ENCODE results near the gene KLHL29. TPM values are rescaled to one million over a fixed set of nuclear protein-coding genes. Genes with fewer than 3 reads are reported as not detected.

The KLHL29 gene
- total and polyA plus RNA-seq, 2 experiments from 2014 or later = 1.5 to 6.5 TPM

DNA sequence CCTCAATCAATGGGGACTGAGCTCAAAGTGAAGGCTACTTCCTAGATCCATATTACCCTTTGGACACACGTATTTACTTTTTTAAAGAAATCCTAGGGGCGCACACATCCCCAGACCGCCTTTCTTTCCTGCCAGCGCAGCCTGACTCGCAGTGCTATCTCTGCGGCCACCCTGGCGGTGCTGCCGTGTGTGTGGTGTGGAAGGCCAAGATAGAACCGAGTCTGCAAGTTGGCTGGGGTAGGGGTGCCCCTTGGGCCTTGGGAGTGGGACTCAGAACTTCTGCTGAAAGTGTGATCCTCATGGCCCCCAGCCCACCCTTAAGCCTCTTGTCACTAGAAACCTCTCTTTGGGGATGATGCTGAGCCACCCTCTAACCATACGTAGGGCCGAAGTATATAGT lies 143.7 kb downstream of the KLHL29 start (continued):
- TF ChIP-seq, protein P1, sequence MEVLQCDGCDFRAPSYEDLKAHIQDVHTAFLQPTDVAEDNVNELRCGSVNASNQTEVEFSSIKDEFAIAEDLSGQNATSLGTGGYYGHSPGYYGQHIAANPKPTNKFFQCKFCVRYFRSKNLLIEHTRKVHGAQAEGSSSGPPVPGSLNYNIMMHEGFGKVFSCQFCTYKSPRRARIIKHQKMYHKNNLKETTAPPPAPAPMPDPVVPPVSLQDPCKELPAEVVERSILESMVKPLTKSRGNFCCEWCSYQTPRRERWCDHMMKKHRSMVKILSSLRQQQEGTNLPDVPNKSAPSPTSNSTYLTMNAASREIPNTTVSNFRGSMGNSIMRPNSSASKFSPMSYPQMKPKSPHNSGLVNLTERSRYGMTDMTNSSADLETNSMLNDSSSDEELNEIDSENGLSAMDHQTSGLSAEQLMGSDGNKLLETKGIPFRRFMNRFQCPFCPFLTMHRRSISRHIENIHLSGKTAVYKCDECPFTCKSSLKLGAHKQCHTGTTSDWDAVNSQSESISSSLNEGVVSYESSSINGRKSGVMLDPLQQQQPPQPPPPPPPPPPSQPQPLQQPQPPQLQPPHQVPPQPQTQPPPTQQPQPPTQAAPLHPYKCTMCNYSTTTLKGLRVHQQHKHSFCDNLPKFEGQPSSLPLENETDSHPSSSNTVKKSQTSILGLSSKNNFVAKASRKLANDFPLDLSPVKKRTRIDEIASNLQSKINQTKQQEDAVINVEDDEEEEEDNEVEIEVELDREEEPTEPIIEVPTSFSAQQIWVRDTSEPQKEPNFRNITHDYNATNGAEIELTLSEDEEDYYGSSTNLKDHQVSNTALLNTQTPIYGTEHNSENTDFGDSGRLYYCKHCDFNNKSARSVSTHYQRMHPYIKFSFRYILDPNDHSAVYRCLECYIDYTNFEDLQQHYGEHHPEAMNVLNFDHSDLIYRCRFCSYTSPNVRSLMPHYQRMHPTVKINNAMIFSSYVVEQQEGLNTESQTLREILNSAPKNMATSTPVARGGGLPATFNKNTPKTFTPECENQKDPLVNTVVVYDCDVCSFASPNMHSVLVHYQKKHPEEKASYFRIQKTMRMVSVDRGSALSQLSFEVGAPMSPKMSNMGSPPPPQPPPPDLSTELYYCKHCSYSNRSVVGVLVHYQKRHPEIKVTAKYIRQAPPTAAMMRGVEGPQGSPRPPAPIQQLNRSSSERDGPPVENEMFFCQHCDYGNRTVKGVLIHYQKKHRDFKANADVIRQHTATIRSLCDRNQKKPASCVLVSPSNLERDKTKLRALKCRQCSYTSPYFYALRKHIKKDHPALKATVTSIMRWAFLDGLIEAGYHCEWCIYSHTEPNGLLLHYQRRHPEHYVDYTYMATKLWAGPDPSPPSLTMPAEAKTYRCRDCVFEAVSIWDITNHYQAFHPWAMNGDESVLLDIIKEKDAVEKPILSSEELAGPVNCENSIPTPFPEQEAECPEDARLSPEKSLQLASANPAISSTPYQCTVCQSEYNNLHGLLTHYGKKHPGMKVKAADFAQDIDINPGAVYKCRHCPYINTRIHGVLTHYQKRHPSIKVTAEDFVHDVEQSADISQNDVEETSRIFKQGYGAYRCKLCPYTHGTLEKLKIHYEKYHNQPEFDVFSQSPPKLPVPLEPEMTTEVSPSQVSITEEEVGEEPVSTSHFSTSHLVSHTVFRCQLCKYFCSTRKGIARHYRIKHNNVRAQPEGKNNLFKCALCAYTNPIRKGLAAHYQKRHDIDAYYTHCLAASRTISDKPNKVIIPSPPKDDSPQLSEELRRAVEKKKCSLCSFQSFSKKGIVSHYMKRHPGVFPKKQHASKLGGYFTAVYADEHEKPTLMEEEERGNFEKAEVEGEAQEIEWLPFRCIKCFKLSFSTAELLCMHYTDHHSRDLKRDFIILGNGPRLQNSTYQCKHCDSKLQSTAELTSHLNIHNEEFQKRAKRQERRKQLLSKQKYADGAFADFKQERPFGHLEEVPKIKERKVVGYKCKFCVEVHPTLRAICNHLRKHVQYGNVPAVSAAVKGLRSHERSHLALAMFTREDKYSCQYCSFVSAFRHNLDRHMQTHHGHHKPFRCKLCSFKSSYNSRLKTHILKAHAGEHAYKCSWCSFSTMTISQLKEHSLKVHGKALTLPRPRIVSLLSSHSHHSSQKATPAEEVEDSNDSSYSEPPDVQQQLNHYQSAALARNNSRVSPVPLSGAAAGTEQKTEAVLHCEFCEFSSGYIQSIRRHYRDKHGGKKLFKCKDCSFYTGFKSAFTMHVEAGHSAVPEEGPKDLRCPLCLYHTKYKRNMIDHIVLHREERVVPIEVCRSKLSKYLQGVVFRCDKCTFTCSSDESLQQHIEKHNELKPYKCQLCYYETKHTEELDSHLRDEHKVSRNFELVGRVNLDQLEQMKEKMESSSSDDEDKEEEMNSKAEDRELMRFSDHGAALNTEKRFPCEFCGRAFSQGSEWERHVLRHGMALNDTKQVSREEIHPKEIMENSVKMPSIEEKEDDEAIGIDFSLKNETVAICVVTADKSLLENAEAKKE (CRISPR knock-in tag; IDR thresholded peaks at IDR 0.05) = no peak
- no peak for TF ChIP-seq POLR2AphosphoS5 (IDR thresholded peaks at IDR 0.05; ENCODE audit: low read depth)

DNA sequence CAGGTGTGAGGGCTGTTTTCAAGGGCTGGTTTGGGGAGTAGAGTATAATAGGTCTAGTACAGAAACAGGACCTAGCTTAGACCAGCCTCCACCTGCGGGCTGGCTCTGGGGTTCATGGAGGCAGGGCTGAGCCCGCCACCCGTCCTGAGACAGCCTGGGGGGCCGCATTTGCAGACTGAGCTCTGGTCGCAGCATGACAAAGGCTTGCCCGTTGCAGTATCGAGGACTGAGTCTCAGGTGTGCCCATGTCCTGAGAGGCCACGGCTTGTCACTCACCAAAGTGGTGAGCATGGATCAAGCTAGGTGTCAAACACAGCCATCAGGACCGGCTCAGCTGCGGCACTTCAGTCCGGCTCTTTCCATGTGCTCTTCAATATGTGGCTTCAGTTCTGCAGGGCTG lies 144.7 kb downstream of the KLHL29 start:
- H3K27me3 Mint-ChIP-seq (ENCODE audit: insufficient read depth, low read depth, poor library complexity) = peaks cover 19% of the 10 kb centered on the region
- peaks cover 36% of the 10 kb centered on the region for H3K4me1 Mint-ChIP-seq
- Histone ChIP-seq H3K27me3 (ENCODE audit: insufficient read depth) (no peaks in the 10 kb centered on the region), H3K9me2 (ENCODE audit: insufficient read depth) (no peaks in the 10 kb centered on the region), H3K27ac (ENCODE audit: low read depth) (no peak overlapping the region), H3K79me2 (replicated peaks; ENCODE audit: insufficient read depth) (no peaks in the 10 kb centered on the region), H3F3A (replicated peaks; ENCODE audit: low read depth) (no peaks in the 10 kb centered on the region), H3K4me1 (ENCODE audit: insufficient read depth) (peaks cover 18% of the 10 kb centered on the region), H3K4me2 (no peak overlapping the region), H3K36me3 (ENCODE audit: insufficient read depth) (no peaks in the 10 kb centered on the region), H2AFZ (no peak overlapping the region), H4K20me1 (replicated peaks; ENCODE audit: insufficient read depth) (no peaks in the 10 kb centered on the region), H3K4me3 (no peak overlapping the region)
- DNase-seq (ENCODE audit: low spot score) = no peak
- H3K4me3 Mint-ChIP-seq = no peak overlapping the region
- H3K9me3 Mint-ChIP-seq = no peaks in the 10 kb centered on the region
- H3K36me3 Mint-ChIP-seq (ENCODE audit: low read depth) = no peaks in the 10 kb centered on the region
- ATAC-seq = no peak
- no peak overlapping the region for H3K27ac Mint-ChIP-seq
- TF ChIP-seq EZH2 (IDR thresholded peaks at IDR 0.05; ENCODE audit: low read depth, unreplicated experiment) = no peak
- TF ChIP-seq ZNF114 (CRISPR knock-in tag; IDR thresholded peaks at IDR 0.05) = no peak
- TF ChIP-seq EZH2phosphoT487 (IDR thresholded peaks at IDR 0.05; ENCODE audit: unreplicated experiment) = no peak
- no peak for TF ChIP-seq STAT1 (IDR thresholded peaks at IDR 0.05; ENCODE audit: unreplicated experiment)
- TF ChIP-seq, protein P2, sequence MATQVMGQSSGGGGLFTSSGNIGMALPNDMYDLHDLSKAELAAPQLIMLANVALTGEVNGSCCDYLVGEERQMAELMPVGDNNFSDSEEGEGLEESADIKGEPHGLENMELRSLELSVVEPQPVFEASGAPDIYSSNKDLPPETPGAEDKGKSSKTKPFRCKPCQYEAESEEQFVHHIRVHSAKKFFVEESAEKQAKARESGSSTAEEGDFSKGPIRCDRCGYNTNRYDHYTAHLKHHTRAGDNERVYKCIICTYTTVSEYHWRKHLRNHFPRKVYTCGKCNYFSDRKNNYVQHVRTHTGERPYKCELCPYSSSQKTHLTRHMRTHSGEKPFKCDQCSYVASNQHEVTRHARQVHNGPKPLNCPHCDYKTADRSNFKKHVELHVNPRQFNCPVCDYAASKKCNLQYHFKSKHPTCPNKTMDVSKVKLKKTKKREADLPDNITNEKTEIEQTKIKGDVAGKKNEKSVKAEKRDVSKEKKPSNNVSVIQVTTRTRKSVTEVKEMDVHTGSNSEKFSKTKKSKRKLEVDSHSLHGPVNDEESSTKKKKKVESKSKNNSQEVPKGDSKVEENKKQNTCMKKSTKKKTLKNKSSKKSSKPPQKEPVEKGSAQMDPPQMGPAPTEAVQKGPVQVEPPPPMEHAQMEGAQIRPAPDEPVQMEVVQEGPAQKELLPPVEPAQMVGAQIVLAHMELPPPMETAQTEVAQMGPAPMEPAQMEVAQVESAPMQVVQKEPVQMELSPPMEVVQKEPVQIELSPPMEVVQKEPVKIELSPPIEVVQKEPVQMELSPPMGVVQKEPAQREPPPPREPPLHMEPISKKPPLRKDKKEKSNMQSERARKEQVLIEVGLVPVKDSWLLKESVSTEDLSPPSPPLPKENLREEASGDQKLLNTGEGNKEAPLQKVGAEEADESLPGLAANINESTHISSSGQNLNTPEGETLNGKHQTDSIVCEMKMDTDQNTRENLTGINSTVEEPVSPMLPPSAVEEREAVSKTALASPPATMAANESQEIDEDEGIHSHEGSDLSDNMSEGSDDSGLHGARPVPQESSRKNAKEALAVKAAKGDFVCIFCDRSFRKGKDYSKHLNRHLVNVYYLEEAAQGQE (IDR thresholded peaks at IDR 0.05; ENCODE audit: unreplicated experiment) = no peak
- no peak for TF ChIP-seq ZNF331 (CRISPR knock-in tag; IDR thresholded peaks at IDR 0.05; ENCODE audit: low read depth)
- no peak for TF ChIP-seq NANOG (IDR thresholded peaks at IDR 0.05; ENCODE audit: borderline replicate concordance)
- no peak for TF ChIP-seq POLR2AphosphoS5 (IDR thresholded peaks at IDR 0.05; ENCODE audit: low read depth)
